22Rv1 (cell line): ENCODE measurements around the gene KIRREL3.

ENCODE experiments used
- H3K27ac ChIP-seq: fragments of 450-650 bp; 2 replicates; pipeline ENCODE4 v1.5.1; 2017
- ZFX ChIP-seq: fragments of 450-650 bp; IDR thresholded peaks from 2 replicates; pipeline ENCODE4 v1.6.1; 2017; ENCODE audit warnings: antibody characterized with exemption, borderline replicate concordance
- TF ChIP-seq, protein P1 (sequence below): fragments of 450-650 bp; IDR thresholded peaks from 2 replicates; pipeline ENCODE4 v1.5.1; 2017; ENCODE audit warnings: mild to moderate bottlenecking

KIRREL3 gene

DNA sequence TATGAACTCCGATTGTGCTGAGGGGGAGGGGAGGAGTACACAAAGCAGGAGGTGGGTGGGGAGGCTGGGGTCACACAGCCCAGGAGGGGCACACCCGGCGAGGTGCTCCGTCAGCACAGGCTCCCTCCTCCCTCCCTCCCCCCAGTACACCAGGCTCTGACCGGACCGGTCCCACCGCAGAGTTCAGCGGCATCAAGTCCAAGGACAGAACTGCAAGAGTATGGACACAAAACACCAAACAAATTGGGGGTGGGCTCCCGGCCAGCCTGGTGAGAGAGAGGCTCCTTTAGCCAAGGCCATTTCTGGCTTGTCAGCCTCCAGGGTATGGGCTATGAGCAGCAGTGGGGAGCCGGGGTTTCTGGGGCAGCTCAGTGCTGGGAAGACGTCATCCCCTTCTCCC is 576.8 kb downstream of the KIRREL3 start:
- TF ChIP-seq, protein P1, sequence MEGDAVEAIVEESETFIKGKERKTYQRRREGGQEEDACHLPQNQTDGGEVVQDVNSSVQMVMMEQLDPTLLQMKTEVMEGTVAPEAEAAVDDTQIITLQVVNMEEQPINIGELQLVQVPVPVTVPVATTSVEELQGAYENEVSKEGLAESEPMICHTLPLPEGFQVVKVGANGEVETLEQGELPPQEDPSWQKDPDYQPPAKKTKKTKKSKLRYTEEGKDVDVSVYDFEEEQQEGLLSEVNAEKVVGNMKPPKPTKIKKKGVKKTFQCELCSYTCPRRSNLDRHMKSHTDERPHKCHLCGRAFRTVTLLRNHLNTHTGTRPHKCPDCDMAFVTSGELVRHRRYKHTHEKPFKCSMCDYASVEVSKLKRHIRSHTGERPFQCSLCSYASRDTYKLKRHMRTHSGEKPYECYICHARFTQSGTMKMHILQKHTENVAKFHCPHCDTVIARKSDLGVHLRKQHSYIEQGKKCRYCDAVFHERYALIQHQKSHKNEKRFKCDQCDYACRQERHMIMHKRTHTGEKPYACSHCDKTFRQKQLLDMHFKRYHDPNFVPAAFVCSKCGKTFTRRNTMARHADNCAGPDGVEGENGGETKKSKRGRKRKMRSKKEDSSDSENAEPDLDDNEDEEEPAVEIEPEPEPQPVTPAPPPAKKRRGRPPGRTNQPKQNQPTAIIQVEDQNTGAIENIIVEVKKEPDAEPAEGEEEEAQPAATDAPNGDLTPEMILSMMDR: no peak
- TF ChIP-seq ZFX: no peak

DNA sequence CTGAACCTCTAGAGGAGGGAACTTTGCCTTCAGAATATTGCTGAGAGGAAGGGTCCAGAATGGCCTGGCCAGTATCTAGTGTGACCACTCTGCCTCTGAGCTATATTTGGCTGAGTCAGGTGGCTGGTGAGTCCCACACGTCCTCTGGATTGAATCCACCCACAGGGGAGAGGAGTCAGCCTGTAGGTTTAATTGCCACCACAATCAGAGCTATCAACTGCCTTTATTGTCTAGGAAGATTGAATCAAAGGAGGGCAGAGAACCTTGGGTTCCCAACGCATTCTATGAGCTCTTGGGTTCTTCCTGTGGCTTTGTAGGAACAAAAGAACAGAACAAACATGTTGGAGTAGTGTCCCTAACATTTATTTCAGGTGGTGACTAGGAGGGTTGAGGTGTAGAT is 577.4 kb downstream of the KIRREL3 start:
- TF ChIP-seq, protein P1: no peak
- H3K27ac ChIP-seq: no peak overlapping the region

More for the DNA sequence above, 576.8 kb downstream of the KIRREL3 start:
- H3K27ac ChIP-seq: no peak overlapping the region

DNA sequence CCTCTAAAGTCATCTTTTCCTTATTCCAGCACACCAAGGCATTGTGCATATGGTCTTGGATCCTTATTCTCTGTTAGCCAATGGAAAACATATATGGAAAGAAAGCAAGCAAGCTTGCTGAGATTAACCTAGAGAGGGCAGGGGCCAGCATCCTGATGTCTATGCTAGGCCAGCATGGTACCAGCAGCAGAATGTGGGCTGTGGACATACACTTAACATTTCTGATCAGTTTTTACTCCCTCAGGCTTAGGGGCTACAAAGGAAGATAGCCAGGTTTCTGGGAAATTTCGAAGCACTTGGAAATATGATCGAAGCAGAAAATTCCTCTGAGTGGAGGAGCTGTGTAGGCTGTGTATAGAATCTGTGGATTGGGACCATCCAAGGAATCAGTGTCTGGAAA is 578.1 kb downstream of the KIRREL3 start:
- no peak overlapping the region for H3K27ac ChIP-seq
- TF ChIP-seq ZFX: no peak
- TF ChIP-seq, protein P1: no peak

DNA sequence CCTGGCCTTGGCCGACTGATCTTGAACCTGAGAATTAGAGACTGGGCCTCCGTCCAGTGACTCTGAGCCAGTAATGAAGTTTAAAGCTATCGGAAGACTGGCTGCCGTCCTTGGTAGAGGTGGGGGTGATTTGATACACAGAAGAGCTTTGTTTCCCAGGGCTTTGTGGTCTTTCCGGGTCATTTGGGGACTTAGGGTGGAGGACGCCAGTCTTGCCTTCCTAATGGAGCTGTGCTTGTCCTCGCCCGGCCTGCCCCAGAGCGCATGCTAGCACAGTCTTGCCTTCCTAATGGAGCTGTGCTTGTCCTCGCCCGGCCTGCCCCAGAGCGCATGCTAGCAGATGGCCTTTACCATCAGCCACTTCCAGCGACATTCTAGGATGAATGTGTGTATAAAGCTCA is 579.3 kb downstream of the KIRREL3 start:
- H3K27ac ChIP-seq: no peak overlapping the region
- no peak for TF ChIP-seq ZFX
- TF ChIP-seq, protein P1: no peak

DNA sequence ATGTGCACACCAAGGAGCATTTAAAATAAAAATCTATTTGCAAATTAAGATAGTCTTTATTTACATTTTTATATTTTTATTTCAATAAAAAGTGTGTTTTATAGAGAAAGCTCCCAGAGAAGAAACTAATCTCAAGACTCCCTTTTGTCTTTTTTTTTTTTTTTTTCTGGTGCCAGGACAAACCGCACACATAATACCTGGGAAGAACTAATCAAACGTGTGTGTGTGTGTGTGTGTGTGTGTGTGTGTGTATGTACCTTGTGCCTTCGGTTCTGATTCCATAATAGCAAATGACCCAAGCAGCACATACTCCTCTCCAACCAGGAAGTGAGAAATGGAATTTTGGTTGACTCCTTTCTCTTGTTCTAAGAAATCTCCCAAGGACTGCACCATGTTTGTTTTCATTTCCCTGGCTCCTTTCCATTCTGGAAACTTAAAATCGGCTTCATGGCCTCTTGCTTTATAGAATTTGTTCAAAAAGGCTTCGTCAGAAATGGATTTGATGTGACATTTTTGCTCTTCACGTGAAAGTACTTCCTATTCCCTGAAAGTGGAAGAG is 579.8 kb downstream of the KIRREL3 start:
- no peak overlapping the region for H3K27ac ChIP-seq
- TF ChIP-seq, protein P1: no peak
- TF ChIP-seq ZFX: no peak

GRCh38 chr11:126419801-126420697 is 580.5 kb downstream of the KIRREL3 start:
- H3K27ac ChIP-seq: no peak overlapping the region
- no peak for TF ChIP-seq ZFX
- TF ChIP-seq, protein P1: no peak

GRCh38 chr11:126418887-126419286 is 581.7 kb downstream of the KIRREL3 start:
- H3K27ac ChIP-seq: no peak overlapping the region

More at GRCh38 chr11:126418887-126419286, 581.7 kb downstream of the KIRREL3 start:
- TF ChIP-seq, protein P1: no peak
- TF ChIP-seq ZFX: no peak
